HepG2 (cell line): ENCODE results near the gene TRIM31. TPM values are rescaled to one million over a fixed set of nuclear protein-coding genes. Genes with fewer than 3 reads are reported as not detected.

Experiments
- ISL2 ChIP-seq: sonication (generic); formaldehyde crosslinking; IDR thresholded peaks from 2 replicates; pipeline ENCODE4 v1.5.0; 2020; ENCODE audit warnings: missing genetic modification reagents
- KDM5A ChIP-seq: fragments of 200-600 bp; sonication (generic); IDR thresholded peaks from 2 replicates; pipeline ENCODE4 v1.7.0; 2018; ENCODE audit warnings: antibody characterized with exemption, mild to moderate bottlenecking, low read length, borderline replicate concordance
- MEIS1 ChIP-seq: sonication (generic); formaldehyde crosslinking; IDR thresholded peaks from 2 replicates; pipeline ENCODE4 v1.9.0; 2021; ENCODE audit warnings: mild to moderate bottlenecking, missing genetic modification reagents, moderate library complexity, borderline replicate concordance
- POLR2AphosphoS5 ChIP-seq: IDR thresholded peaks from 2 replicates; pipeline ENCODE4 v1.6.1; 2012; ENCODE audit warnings: low read depth, low read length
- PRPF4 ChIP-seq: fragments of 200-400 bp; formaldehyde crosslinking; IDR thresholded peaks from 2 replicates; pipeline ENCODE4 v1.6.1; 2016; ENCODE audit warnings: low read length, low read depth; ENCODE audit not compliant: poor library complexity, severe bottlenecking
- RFX3 ChIP-seq: IDR thresholded peaks from 2 replicates; pipeline ENCODE4 v1.6.1; 2016; ENCODE audit warnings: missing biosample characterization, missing genetic modification reagents
- SETDB1 ChIP-seq: sonication (generic); formaldehyde crosslinking; IDR thresholded peaks from 2 replicates; pipeline ENCODE4 v1.5.1; 2020; ENCODE audit warnings: missing genetic modification reagents, mild to moderate bottlenecking, borderline replicate concordance
- SNAPC2 ChIP-seq: sonication (generic); formaldehyde crosslinking; IDR thresholded peaks from 2 replicates; pipeline ENCODE4 v1.8.1; 2022; ENCODE audit warnings: mild to moderate bottlenecking, missing genetic modification reagents
- SP5 ChIP-seq: IDR thresholded peaks from 2 replicates; pipeline ENCODE4 v1.6.1; 2016; ENCODE audit warnings: low read depth, borderline replicate concordance
- SPEN ChIP-seq: sonication (generic); formaldehyde crosslinking; IDR thresholded peaks from 2 replicates; pipeline ENCODE4 v1.5.1; 2020; ENCODE audit warnings: low read depth, mild to moderate bottlenecking, missing genetic modification reagents
- WIZ ChIP-seq: sonication (generic); formaldehyde crosslinking; IDR thresholded peaks from 2 replicates; pipeline ENCODE4 v1.5.1; 2020; ENCODE audit warnings: mild to moderate bottlenecking, missing genetic modification reagents
- ZNF121 ChIP-seq: sonication (generic); formaldehyde crosslinking; IDR thresholded peaks from 2 replicates; pipeline ENCODE4 v1.5.0; 2020; ENCODE audit warnings: mild to moderate bottlenecking, missing genetic modification reagents
- ZNF124 ChIP-seq: sonication (generic); formaldehyde crosslinking; IDR thresholded peaks from 2 replicates; pipeline ENCODE4 v1.4.0; 2020; ENCODE audit warnings: missing genetic modification reagents
- ZNF367 ChIP-seq: sonication (generic); formaldehyde crosslinking; IDR thresholded peaks from 2 replicates; pipeline ENCODE4 v1.4.0; 2020; ENCODE audit warnings: missing genetic modification reagents, borderline replicate concordance
- ZNF430 ChIP-seq: sonication (generic); formaldehyde crosslinking; IDR thresholded peaks from 2 replicates; pipeline ENCODE4 v1.9.0; 2021; ENCODE audit warnings: mild to moderate bottlenecking, missing genetic modification reagents
- ZNF468 ChIP-seq: sonication (generic); formaldehyde crosslinking; IDR thresholded peaks from 2 replicates; pipeline ENCODE4 v1.8.0; 2022; ENCODE audit warnings: mild to moderate bottlenecking, moderate library complexity, missing genetic modification reagents
- ZNF530 ChIP-seq: sonication (generic); formaldehyde crosslinking; IDR thresholded peaks from 2 replicates; pipeline ENCODE4 v1.5.0; 2020; ENCODE audit warnings: low read depth, mild to moderate bottlenecking, missing genetic modification reagents
- ZNF572 ChIP-seq: sonication (generic); formaldehyde crosslinking; IDR thresholded peaks from 2 replicates; pipeline ENCODE4 v1.5.1; 2020; ENCODE audit warnings: mild to moderate bottlenecking, missing genetic modification reagents
- ZNF792 ChIP-seq: IDR thresholded peaks from 2 replicates; pipeline ENCODE4 v1.6.1; 2016
- ZNF883 ChIP-seq: sonication (generic); formaldehyde crosslinking; IDR thresholded peaks from 2 replicates; pipeline ENCODE4 v1.5.1; 2020; ENCODE audit warnings: mild to moderate bottlenecking, missing genetic modification reagents; ENCODE audit errors: not compliant biosample characterization
- ZSCAN20 ChIP-seq: sonication (generic); formaldehyde crosslinking; IDR thresholded peaks from 2 replicates; pipeline ENCODE4 v1.4.0; 2020; ENCODE audit warnings: missing genetic modification reagents, mild to moderate bottlenecking, borderline replicate concordance
- ZSCAN30 ChIP-seq: sonication (generic); formaldehyde crosslinking; IDR thresholded peaks from 2 replicates; pipeline ENCODE4 v1.5.0; 2020; ENCODE audit warnings: mild to moderate bottlenecking, missing genetic modification reagents
- polyA plus RNA-seq, 8 experiments: library from polyadenylated mRNA; depleted of rRNA in 3 of 8; stranded (reverse) in 7 of 8; unstranded in 1 of 8; fragments of >200 nt; fragmentation: Illumina TruSeq in 4 of 8; extraction: Trizol in 4 of 8; gene quantifications; 2 replicates each; pipeline versions ENCODE4 v1.2.1 to v1.2.3, GENCODE V29; 2011 to 2016; ENCODE audit warnings: low read depth in 4 of 8, missing spikeins in 1 of 8, mixed read lengths in 1 of 8; ENCODE audit not compliant: insufficient read depth in 1 of 8
- total RNA-seq, 5 experiments: library from RNA; depleted of rRNA; stranded (reverse); fragments of >200 nt; fragmentation: Illumina TruSeq; extraction: Trizol; gene quantifications; 2 replicates each; pipeline ENCODE4 v1.2.3, GENCODE V29; 2016; ENCODE audit warnings: low read depth in 1 of 5
- TF ChIP-seq, protein P1 (sequence below): sonication (generic); formaldehyde crosslinking; IDR thresholded peaks from 2 replicates; pipeline ENCODE4 v1.8.0; 2022; ENCODE audit warnings: mild to moderate bottlenecking, missing genetic modification reagents; ENCODE audit not compliant: insufficient replicate concordance
- TF ChIP-seq, protein P2 (sequence below): sonication (generic); formaldehyde crosslinking; IDR thresholded peaks from 2 replicates; pipeline ENCODE4 v1.8.1; 2023; ENCODE audit warnings: missing genetic modification reagents, mild to moderate bottlenecking, borderline replicate concordance
- TF ChIP-seq, protein P3 (sequence below): sonication (generic); formaldehyde crosslinking; IDR thresholded peaks from 2 replicates; pipeline ENCODE4 v1.5.0; 2020; ENCODE audit warnings: missing genetic modification reagents, mild to moderate bottlenecking, borderline replicate concordance
- TF ChIP-seq, protein P4 (sequence below): sonication (generic); formaldehyde crosslinking; conservative IDR thresholded peaks from 2 replicates; pipeline ENCODE4 v1.8.0; 2022; ENCODE audit warnings: low read depth, missing genetic modification reagents
- TF ChIP-seq, protein P5 (sequence below): sonication (generic); formaldehyde crosslinking; IDR thresholded peaks from 2 replicates; pipeline ENCODE4 v1.8.0; 2022; ENCODE audit warnings: mild to moderate bottlenecking, missing genetic modification reagents, moderate library complexity
- TF ChIP-seq, protein P6 (sequence below): IDR thresholded peaks from 2 replicates; pipeline ENCODE4 v1.6.1; 2012; ENCODE audit warnings: inconsistent platforms

Gene TRIM31
- total and polyA plus RNA-seq, 2 of the 13 experiments (the other 11 are each of a cell fraction or from before 2014, with no cell fraction given) = 0.13 to 0.51 TPM

DNA sequence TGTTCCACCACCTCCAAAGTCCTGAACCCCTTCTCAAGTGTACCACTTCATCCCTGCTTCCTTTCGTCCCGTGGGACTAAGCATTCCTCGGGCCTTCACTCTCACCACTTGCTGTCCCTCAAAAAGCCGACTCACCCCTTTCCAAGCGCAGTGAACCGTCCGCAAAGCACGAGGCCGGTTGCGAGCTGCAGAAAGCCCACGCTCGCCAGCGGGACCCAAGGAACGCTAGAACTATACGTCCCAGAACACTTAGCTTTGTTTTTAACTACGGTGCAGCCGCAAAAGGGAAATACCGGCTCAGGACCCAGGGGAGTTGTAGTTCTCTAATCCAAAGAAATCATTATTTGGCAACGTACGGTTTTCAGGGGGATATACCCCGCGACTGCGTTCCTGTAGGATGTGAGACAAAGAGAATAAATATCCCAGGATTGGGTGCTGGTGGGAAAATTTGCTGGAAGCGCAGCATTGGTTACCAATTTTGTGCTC is 52.2 kb downstream of the TRIM31 start (continued):
- TF ChIP-seq, protein P1, sequence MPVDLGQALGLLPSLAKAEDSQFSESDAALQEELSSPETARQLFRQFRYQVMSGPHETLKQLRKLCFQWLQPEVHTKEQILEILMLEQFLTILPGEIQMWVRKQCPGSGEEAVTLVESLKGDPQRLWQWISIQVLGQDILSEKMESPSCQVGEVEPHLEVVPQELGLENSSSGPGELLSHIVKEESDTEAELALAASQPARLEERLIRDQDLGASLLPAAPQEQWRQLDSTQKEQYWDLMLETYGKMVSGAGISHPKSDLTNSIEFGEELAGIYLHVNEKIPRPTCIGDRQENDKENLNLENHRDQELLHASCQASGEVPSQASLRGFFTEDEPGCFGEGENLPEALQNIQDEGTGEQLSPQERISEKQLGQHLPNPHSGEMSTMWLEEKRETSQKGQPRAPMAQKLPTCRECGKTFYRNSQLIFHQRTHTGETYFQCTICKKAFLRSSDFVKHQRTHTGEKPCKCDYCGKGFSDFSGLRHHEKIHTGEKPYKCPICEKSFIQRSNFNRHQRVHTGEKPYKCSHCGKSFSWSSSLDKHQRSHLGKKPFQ (CRISPR knock-in tag) = peak; percentile 51
- TF ChIP-seq, protein P2, sequence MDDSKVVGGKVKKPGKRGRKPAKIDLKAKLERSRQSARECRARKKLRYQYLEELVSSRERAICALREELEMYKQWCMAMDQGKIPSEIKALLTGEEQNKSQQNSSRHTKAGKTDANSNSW = no peak
- no peak for TF ChIP-seq ZNF883 (CRISPR knock-in tag)
- TF ChIP-seq ZNF430 (CRISPR knock-in tag) = no peak
- no peak for TF ChIP-seq RFX3
- TF ChIP-seq SETDB1 = 0 out of 2 replicates have a peak, but pooled peaks have one; percentile 49
- no peak for TF ChIP-seq ISL2 (CRISPR knock-in tag)
- peak; percentile 90; the same call in 1 of the 2 replicates for TF ChIP-seq ZNF572 (CRISPR knock-in tag)
- peak; percentile 16; the same call in 1 of the 2 replicates for TF ChIP-seq ZSCAN30 (CRISPR knock-in tag)
- no peak for TF ChIP-seq ZNF792
- TF ChIP-seq ZNF124 (CRISPR knock-in tag) = 0 out of 2 replicates have a peak, but pooled peaks have one; percentile 89
- TF ChIP-seq WIZ (CRISPR knock-in tag) = no peak; the same call in 1 of the 2 replicates
- TF ChIP-seq, protein P3, sequence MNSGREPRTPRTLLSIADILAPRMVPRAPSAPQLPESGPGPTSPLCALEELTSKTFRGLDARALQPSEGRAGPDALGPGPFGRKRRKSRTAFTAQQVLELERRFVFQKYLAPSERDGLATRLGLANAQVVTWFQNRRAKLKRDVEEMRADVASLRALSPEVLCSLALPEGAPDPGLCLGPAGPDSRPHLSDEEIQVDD (CRISPR knock-in tag) = no peak
- TF ChIP-seq ZNF468 = no peak
- TF ChIP-seq KDM5A = peak; percentile 99
- TF ChIP-seq MEIS1 (CRISPR knock-in tag) = peak; percentile 18
- TF ChIP-seq SNAPC2 = no peak
- TF ChIP-seq ZNF530 (CRISPR knock-in tag) = no peak
- TF ChIP-seq ZNF121 (CRISPR knock-in tag) = no peak
- TF ChIP-seq ZSCAN20 (CRISPR knock-in tag) = no peak
- TF ChIP-seq, protein P4, sequence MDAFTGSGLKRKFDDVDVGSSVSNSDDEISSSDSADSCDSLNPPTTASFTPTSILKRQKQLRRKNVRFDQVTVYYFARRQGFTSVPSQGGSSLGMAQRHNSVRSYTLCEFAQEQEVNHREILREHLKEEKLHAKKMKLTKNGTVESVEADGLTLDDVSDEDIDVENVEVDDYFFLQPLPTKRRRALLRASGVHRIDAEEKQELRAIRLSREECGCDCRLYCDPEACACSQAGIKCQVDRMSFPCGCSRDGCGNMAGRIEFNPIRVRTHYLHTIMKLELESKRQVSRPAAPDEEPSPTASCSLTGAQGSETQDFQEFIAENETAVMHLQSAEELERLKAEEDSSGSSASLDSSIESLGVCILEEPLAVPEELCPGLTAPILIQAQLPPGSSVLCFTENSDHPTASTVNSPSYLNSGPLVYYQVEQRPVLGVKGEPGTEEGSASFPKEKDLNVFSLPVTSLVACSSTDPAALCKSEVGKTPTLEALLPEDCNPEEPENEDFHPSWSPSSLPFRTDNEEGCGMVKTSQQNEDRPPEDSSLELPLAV (CRISPR knock-in tag) = no peak
- TF ChIP-seq ZNF367 (CRISPR knock-in tag) = no peak
- TF ChIP-seq, protein P5, sequence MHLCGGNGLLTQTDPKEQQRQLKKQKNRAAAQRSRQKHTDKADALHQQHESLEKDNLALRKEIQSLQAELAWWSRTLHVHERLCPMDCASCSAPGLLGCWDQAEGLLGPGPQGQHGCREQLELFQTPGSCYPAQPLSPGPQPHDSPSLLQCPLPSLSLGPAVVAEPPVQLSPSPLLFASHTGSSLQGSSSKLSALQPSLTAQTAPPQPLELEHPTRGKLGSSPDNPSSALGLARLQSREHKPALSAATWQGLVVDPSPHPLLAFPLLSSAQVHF (CRISPR knock-in tag) = peak; percentile 68; the same call in 1 of the 2 replicates
- no peak for TF ChIP-seq POLR2AphosphoS5
- TF ChIP-seq, protein P6, sequence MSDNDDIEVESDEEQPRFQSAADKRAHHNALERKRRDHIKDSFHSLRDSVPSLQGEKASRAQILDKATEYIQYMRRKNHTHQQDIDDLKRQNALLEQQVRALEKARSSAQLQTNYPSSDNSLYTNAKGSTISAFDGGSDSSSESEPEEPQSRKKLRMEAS = 0 out of 2 replicates have a peak, but pooled peaks have one; percentile 1
- TF ChIP-seq SPEN = no peak
- no peak for TF ChIP-seq SP5 (CRISPR knock-in tag)
- TF ChIP-seq PRPF4 = no peak
